ENCODE data around the gene CAMK2A. TPM values are rescaled to one million over a fixed set of nuclear protein-coding genes. Genes with fewer than 3 reads are reported as not detected.

CAMK2A gene
- total RNA-seq, result not detected in 2 replicates

DNA sequence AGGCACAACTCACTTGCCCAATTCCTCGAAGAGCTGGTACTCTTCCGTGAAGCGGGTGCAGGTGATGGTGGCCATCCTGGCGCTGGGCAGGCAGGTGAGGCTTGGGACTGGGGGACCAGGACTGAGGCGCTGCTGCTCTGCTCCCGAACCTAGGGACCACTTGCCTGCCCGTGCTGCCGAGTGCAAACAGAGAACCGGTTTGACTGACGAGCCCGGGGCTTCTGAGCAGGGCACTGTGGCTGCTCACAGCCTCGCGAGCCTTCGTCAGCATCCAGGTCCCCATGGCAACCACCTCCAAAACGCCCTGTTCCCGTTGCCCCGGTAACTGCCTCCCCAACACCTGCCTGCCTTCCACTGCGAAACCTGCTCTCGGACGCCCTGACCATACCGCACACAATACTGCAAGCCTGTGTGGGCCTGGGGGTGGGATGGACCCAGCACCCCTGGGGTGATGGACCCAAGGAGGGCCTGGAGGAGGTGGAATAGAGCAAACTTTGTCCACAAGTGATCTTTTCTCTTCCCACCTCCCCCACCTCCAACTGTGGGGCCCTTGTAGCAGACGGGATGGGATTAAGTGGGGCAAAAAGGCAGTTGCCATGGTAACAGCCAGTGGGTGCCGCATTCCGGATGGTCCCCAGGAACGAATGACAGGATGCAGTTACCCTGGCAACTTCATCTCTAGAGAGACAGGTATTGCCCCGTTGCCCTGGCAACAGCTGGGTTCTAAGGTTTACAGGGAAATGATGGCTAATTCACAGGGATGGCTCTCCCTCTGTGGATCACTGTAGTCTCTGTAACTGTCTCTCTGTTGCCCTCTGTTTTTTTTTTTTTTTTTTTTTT lies at the start of gene CAMK2A:
Gene CAMK2A (minus strand): TSS at position 223 of the 840 bp plus-strand sequence. CDS start 148 bp downstream, at position 75.
- no peak for DNase-seq (ENCODE audit: low read depth in 2 of 2)

DNA sequence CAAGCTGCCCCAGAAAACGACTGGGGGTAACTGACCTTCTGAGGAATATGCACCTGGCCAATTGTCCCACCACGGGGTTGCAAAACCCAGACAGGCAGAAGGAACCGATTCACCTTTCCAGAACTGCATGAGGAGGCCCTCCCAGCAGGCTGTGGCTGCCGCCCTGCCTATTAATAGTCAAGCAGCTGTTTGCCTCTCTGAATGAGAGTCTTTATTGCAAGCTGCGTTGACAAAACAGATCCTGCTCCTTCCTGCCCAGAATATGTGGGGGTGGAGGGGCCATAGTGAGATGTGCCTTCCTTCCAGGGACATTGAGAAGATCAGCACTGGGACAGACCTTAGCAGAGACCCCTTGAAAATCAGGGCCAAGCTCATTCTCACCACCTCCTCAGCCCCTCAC lies 49.6 kb upstream of the CAMK2A start:
- no peak for DNase-seq (ENCODE audit: low read depth in 2 of 2)

DNA sequence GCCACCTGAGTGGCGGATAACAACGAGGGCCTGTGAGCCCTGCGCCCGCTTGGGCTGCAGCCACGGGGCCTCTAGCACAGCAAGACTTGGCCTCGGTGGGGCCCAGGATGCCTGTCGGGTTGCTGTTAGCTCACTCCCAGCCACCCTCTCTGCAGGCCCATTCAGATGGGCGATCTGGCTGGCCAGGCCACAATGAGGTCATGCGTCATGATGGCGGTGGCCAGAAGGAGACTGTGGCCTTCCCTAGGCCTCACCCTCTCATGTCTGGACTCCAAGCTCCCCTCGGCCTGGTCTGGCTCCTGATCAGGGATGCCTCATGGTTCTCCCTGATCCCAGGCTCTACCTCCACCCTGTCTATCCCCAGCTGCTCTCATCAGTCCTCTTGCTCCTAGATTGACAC lies 49.0 kb upstream of the CAMK2A start:
- no peak for DNase-seq (ENCODE audit: low read depth in 2 of 2)

DNA sequence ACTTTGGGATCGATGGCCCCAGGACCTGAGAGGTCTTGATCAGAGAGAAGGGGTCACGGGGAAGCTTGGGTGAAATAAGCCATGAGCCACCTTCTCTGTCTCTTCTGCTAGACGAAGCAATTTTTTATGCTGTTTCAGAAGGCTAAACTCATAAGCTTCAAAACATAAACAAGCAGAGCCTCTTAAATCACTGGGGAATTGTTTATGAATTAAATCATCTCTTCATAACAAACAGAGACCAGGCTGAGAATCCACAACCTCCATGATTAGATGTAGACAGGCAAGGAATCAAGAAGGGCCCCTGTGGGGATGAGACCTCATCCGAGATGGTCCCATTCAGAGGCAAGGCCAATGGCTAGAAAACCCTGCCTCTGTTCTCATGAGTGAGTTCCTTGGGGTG lies 46.2 kb upstream of the CAMK2A start:
- no peak for DNase-seq (ENCODE audit: low read depth in 2 of 2)

DNA sequence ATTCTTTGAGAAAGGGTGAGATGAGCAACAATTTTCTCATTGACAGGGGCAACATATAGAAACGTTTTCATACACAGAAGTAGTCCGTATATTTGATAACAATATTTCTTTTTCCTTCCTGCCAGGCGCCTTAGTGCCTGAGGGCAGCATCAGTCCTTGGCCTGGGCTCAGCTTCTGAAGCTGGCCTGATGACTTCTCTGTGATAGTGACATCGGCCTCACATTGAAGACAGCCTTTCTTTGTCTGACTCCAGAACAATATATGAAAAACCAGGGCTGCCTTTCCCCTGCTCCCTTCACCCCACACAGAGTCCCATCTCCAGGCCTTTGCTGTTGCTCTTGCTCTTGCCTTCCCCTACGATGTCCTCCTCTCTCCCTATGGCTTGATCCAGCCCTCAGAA lies 43.8 kb upstream of the CAMK2A start:
- no peak for DNase-seq (ENCODE audit: low read depth in 2 of 2)

DNA sequence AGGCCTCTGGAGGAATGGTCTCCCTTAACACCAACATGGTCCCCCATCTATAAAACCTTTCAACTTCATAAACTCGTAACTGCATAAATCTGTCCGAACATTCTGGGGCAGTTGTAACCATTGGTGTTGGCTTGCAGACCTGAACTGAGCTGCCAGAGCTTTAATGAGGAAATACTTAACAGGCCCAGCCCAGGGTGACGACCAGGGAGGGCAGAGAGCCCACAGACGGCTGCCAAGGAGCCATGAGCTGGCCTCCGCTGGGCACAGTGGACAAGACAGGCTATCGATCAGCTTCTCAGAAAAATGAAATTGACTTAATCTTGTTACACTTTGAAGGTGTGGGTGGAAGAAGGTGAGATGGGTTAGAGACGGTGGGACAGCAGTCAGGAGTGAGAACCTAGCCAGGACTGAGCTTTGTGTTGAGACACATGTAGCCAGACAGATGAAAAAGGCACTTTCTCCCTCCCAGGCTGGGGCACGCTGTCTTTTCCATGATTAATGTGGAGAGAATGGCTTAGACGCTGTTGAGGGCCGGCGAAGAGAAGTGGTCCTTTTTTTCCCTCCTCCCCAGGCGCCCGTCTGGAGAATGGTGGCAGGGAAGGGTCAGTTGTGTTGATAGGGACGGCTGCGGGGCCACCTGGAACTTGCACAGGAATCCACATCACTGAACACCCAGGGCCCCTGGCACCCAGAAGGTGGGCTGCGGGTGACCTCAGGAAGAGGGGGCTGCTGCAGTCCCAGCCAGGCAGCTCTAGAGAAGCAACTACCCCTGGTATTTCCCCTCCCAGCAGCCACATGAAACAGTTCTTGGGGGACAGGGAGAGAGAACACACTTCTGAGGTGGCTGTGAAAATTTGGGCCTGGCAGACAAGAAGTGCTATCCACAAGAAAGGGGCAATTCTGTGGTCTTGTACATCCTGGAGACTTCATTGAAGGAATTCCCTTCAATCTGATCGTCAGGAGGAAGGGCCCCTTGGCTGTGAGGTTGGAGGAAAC lies 40.6 kb upstream of the CAMK2A start:
- no peak for DNase-seq (ENCODE audit: low read depth in 2 of 2)

DNA sequence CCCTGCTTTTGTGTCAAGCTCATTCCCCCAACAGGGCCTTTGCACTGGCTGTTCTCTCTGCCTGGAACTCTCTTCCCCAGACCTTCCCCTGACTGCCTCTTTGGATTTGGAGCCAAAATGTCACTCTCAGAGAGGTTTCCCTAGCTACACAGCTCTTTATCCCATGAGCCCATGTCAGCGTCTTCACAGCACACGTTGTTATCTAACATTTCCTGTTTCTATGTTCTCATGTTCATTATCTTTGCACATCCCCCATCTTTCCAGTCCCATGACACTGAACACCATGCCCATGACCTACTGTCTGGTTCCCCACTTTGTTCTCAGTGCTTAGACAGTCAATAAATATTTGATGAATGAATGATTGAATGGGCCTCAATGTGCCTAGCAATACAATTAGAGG lies 39.5 kb upstream of the CAMK2A start:
- peak in 1 of 2 donors; percentile 31 for DNase-seq (ENCODE audit: low read depth in 2 of 2)

DNA sequence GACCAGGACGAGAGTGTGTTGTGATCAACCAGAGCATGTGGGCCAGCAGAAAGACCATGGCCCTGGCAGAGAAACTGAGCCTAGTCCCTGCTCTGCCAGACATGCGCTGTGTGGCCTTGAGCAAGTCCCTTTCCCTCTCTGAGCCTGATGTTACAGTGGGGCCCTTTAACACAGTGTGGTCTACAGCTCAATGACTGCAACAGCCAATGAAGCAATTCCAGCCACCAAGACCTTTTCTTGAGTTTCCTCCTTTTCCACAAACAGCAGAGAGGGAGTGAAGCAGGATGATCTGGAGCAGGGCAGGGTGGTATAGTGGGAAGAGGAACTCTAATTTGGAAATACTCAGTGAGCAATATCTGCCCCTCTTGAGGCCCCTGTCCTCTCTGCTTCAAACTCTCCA lies 38.9 kb upstream of the CAMK2A start:
- DNase-seq (ENCODE audit: low read depth in 2 of 2), result no peak

DNA sequence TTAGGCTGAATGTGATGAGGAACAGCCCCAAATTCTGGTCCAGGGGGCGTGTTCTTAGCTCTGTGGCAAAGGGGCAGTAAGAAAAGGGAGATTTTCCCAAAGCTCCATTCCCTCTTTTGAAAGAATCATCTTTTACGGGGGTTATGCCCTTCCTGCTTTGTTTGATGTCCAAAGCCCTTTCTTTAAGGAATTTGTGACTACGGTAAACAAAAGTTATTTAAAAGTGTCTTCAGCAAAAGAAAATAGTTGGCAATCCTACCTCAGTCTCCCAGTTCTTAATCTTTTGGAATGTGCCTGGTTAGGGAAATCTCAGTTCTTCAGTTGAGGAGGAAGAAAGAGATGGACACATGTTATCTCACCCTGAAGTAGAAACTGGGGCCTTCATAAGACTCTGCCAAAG lies 37.6 kb upstream of the CAMK2A start:
- DNase-seq (ENCODE audit: low read depth in 2 of 2), result no peak

DNA sequence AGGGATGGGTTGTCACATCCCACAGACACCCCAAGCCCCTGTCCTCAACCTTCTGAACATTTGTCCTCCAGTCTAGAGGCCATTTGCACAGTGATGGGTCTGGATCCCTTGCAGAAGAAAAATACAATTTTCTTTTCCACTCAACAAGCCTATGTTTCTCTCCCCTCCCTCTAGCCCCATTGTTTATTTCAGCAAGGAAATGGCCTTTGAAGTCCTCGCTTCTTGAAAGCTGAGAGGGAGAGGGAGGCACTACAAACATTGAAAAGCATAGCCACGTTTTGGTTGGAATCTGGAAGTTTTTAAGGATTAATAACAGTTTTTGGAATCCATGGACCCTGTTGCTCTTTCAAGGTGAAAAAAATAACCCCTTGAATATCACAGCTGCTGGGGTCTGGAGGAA lies 37.1 kb upstream of the CAMK2A start:
- DNase-seq (ENCODE audit: low read depth in 2 of 2), result no peak

DNA sequence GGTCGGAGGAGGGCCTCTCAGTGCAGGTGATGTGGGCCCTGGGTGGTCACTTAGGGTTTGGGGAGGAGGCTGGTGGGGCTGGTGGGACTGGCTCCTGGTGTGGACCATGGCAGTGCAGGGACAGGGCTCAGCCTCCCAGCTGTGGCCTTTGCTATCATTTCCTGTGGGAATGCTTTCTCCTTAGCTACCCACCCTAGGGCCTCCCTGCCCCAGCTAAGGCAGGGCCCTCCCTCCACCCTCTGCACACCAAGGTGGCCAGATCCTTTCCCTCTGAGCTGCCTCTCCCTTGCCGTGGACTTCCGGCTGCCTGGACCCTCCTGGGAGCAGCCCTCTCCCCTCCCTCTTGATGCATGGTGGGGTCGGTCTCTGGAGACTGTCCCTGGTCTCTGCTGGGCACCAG lies 35.9 kb upstream of the CAMK2A start:
- no peak for DNase-seq (ENCODE audit: low read depth in 2 of 2)

DNA sequence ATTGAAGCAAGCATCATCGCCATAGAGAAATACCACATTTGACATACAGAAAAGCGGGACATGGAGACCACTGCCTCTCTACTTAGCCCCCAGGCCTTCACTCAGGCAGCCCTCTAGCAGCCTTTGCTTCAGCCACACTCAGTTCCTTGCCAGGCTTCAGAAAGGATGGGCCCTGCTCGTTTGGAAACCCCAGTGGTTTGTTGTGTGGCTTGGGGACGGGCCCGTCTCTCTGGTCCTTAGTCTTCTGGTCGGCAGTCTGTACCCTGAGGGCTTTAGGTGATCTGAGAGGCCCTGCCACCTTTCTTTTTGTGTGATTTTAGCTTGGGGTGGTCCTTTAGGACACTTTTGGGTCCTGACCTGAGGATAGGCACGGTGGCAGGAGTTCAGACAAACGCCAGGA lies 34.2 kb upstream of the CAMK2A start:
- no peak for DNase-seq (ENCODE audit: low read depth in 2 of 2)

DNA sequence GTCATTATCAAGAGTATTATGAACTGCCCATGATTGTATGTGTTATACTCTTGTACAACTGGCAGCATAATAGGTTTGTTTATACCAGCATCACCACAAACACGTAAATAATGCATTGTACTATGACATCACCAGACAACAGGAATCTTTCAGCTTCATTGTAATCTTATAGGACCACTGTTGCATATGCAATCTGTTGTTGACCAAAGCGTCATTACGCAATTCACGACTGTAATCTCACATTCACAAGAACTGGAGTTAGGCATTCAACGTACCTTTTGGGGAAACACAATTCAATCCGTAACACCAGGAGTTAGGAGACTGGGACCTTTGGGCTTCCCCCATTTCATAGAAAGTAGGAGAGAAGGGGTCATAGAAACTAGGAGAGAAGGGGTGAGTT lies 33.5 kb upstream of the CAMK2A start:
- no peak for DNase-seq (ENCODE audit: low read depth in 2 of 2)

DNA sequence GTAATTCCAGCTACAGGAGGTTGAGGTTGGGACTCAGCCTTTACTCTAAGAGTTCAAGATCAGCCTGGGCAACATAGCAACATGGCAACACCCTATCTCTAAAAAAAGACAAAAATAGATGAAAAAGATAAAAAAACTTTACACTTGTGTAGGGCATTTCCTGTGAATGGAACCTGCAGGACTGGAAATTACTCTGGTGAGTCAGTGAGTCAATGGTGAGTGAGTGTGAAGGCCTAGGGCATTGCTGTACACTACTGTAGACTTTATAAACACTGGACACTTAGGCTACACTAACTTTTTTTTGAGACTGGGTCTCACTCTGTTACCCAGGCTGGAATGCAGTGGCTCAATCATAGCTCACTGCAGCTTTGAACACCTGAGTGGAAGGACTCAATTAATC lies 32.6 kb upstream of the CAMK2A start:
- peak in 1 of 2 donors; percentile 56 for DNase-seq (ENCODE audit: low read depth in 2 of 2)

DNA sequence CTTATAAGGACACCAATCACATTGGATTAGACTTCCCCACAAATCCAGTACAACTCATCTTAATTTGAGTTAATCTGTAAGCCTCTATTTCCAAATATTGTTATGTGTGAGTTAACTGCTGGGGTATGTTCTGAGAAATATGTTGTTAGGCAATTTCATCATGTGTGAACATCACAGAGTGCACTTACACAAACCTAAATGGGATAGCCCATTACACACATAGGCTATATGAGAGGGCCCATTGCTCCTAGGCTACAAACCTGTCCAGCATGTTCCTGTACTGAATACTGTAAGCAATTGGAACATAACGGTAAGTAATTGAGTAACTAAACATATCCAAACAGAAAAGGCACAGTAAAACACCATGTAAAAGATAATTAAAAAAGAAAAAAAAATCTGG lies 32.2 kb upstream of the CAMK2A start:
- DNase-seq (ENCODE audit: low read depth in 2 of 2), result no peak

DNA sequence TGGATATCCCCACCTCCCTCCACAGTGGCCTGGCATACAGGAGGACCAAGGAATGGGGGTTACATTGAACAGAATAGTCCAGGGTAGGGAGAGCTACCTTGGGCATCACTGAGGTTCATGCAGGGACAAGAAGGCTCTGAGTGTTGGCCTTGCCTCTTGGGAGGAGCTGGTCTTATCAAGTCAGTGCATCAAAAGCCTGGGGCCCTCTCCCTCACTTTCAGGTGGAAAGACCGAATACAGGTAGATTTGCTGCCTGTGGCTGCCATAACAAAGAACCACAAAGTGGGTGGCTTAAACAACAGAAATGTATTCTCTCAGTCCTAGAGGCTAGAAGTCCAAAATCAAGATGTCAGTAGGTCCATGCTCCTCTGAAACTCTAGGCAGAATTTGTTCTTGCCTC lies 31.6 kb upstream of the CAMK2A start:
- no peak for DNase-seq (ENCODE audit: low read depth in 2 of 2)

DNA sequence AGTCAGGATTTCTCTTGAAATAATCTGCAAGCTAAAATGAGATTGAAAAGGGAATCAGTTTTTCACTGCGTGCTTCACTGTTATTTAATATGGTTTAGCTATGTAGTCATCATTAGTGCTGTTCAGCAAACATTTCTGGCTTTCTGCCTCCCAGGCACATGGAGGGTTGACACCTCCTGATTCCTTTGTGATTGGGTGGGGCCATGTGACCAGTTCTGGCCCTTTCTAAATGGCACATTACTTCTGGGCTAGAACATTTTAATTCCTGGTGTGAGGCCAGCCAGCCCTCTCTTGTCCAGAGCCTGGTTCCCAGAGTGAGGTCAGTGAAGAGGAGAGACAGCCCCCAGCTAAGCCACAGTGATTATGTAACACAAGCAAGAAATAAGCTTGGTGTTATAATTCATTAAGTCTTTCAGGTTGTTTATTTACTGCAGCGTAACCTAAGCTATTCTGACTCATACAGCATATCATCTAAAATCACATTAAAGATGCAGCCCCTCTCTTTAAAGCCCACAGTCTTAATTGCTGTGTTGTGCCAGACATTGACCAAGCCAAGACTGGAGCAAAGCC lies 30.6 kb upstream of the CAMK2A start:
- DNase-seq (ENCODE audit: low read depth in 2 of 2), result peak in 1 of 2 donors; percentile 40

DNA sequence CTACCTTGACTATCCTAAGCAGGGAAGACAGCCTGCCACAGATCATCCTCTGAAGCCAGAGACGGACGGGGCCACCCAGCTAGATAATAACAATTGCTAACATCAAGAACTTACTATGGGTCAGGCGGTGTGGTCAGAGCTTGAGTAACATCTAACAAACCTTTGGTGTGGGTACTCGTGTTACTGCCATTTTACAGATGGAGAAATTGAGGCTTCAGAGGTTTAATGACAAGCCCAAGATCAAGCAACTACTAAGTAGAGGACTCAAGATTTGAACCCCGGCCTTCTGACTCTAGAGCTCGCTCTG lies 29.9 kb upstream of the CAMK2A start:
- no peak for DNase-seq (ENCODE audit: low read depth in 2 of 2)

DNA sequence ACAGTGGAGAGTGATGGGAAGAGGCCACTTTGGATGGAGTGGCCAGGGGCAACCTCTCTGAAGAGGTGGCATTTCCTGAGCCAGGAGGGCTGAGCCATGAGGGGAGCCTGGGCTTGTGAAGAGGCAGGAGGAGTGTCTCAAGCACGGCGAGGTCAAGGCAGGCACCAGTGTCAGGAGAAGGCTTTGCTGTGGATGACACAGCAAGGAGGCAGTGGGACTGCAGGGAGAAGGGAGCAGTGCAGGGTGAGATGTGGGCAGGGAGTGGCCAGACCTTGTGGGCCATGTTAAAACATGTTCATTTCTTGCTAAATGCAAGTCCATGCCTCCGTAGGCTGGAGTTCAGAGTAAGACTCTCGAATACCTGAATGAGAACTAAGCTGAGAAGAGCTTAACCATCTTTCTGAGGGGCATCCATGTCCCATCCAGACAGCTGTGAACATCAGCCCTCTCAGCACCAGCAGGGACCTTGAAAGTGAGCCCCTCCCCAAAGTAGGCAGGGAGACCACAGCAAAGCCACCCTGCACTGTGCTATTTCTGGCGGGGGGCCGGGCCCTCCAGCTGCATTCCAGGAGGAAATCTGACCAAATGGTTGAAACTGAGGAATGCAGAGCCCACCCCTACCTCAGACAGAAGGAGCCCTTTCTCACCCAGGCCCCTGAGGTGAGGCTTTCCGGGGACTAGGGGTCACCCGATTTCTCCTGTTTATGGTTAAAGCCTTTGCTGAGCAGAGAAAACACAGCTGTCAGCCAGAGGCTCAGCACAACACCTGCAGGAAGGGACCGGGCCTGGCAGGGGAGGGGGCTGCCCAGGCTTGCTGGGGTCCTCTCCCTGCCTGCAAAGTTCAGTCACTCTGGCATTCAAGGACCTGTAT lies 29.3 kb upstream of the CAMK2A start:
- DNase-seq (ENCODE audit: low read depth in 2 of 2), result no peak

DNA sequence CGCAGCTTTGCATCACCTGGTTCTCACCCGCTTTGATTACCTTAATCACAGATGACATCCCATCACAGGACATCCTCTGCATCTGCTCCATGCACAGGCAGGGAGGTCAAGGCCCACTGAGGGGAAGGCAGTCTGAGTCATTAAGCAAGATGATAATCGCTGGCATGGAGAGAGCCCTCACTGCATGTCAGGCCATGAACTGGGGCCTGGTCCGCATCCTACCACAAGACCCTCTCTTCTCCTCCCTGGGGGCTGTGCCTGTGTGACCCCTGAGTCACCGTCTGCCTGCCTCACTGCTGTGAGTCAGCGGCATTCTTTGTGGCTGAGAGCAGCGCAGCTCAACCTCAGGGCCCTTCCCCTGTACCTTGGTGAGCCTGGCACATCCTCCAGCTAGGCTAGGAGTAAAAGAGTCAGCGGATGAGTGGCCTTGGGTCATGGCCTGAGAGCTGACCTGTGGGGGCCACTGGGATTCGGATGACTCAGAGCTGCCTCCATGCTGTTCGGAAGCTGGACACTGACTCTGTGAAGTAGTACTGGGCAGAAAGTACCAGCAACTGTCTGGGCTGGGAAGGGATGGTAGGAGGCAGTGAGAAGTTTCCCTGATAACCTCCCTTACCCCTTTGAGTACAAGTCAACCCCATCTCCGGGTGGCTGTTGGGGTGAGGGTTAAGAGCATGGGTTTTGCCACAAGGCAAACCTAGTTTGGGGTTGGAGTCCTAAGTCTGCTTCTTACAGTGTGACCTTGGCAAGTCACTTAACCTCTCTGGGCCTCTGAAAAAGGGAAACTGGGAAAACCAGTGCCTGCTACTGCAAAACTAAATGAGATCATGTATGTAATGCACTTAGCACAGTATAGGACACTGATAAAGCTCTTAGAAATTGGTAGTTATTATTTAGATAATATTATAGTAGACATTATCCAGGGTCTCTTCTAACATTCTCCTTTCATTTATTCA lies 27.8 kb upstream of the CAMK2A start:
- DNase-seq (ENCODE audit: low read depth in 2 of 2), result peak; percentile 46 to 85
